ENCODE measurements around the gene TMOD1. TPM values are rescaled to one million over a fixed set of nuclear protein-coding genes. Genes with fewer than 3 reads are reported as not detected.

The TMOD1 gene
- total RNA-seq, 1 experiment from 2014 or later: 0.14 TPM

GRCh38 chr9:97553141-97553540 lies 51.7 kb downstream of the TMOD1 start:
- intact Hi-C loops (cut with micrococcal nuclease; ENCODE audit: unreplicated experiment): no loop called here
- DNase-seq: no peak
- Mint-ChIP-seq H3K27me3 (ENCODE audit: unreplicated experiment) (peaks cover 53% of the 10 kb centered on the region), H3K4me1 (ENCODE audit: low read depth, unreplicated experiment) (no peaks in the 10 kb centered on the region), H3K9me3 (ENCODE audit: low read depth, unreplicated experiment) (no peaks in the 10 kb centered on the region), H3K4me3 (ENCODE audit: low read depth, unreplicated experiment) (no peak overlapping the region), H3K27ac (ENCODE audit: unreplicated experiment) (no peak overlapping the region), H3K36me3 (ENCODE audit: insufficient read depth, unreplicated experiment) (peaks cover 6% of the 10 kb centered on the region)
- TF ChIP-seq CTCF (IDR thresholded peaks at IDR 0.05; ENCODE audit: unreplicated experiment): no peak
- CTCF ChIA-PET: no interaction called here
- BruUV-seq (replicated peaks): no TSS peak

GRCh38 chr9:97553841-97554240 lies 52.4 kb downstream of the TMOD1 start:
- Mint-ChIP-seq H3K4me3 (ENCODE audit: low read depth, unreplicated experiment) (no peak overlapping the region), H3K36me3 (ENCODE audit: insufficient read depth, unreplicated experiment) (peaks cover 6% of the 10 kb centered on the region), H3K27me3 (ENCODE audit: unreplicated experiment) (peaks cover 53% of the 10 kb centered on the region), H3K4me1 (ENCODE audit: low read depth, unreplicated experiment) (no peaks in the 10 kb centered on the region), H3K9me3 (ENCODE audit: low read depth, unreplicated experiment) (no peaks in the 10 kb centered on the region), H3K27ac (ENCODE audit: unreplicated experiment) (no peak overlapping the region)
- TF ChIP-seq CTCF (IDR thresholded peaks at IDR 0.05; ENCODE audit: unreplicated experiment): no peak
- DNase-seq: no peak
- BruUV-seq (replicated peaks): no TSS peak
- CTCF ChIA-PET: no interaction called here
- intact Hi-C loops (cut with micrococcal nuclease; ENCODE audit: unreplicated experiment): no loop called here

GRCh38 chr9:97554566-97555075 lies 53.2 kb downstream of the TMOD1 start:
- no TSS peak for BruUV-seq (replicated peaks)
- no peak for DNase-seq
- no peak overlapping the region for H3K4me3 Mint-ChIP-seq (ENCODE audit: low read depth, unreplicated experiment)
- H3K9me3 Mint-ChIP-seq (ENCODE audit: low read depth, unreplicated experiment): no peaks in the 10 kb centered on the region
- H3K27me3 Mint-ChIP-seq (ENCODE audit: unreplicated experiment): peaks cover 53% of the 10 kb centered on the region
- H3K36me3 Mint-ChIP-seq (ENCODE audit: insufficient read depth, unreplicated experiment): peaks cover 6% of the 10 kb centered on the region
- intact Hi-C loops (cut with micrococcal nuclease; ENCODE audit: unreplicated experiment): no loop called here
- TF ChIP-seq CTCF (IDR thresholded peaks at IDR 0.05; ENCODE audit: unreplicated experiment): no peak
- no peak overlapping the region for H3K27ac Mint-ChIP-seq (ENCODE audit: unreplicated experiment)
- no peaks in the 10 kb centered on the region for H3K4me1 Mint-ChIP-seq (ENCODE audit: low read depth, unreplicated experiment)
- CTCF ChIA-PET: no interaction called here

GRCh38 chr9:97555164-97555563 lies 53.7 kb downstream of the TMOD1 start:
- no TSS peak for BruUV-seq (replicated peaks)
- CTCF ChIA-PET: no interaction called here
- H3K27ac Mint-ChIP-seq (ENCODE audit: unreplicated experiment): no peak overlapping the region
- no peak for DNase-seq
- no peaks in the 10 kb centered on the region for H3K9me3 Mint-ChIP-seq (ENCODE audit: low read depth, unreplicated experiment)
- no peak overlapping the region for H3K4me3 Mint-ChIP-seq (ENCODE audit: low read depth, unreplicated experiment)
- H3K36me3 Mint-ChIP-seq (ENCODE audit: insufficient read depth, unreplicated experiment): peaks cover 6% of the 10 kb centered on the region
- intact Hi-C loops (cut with micrococcal nuclease; ENCODE audit: unreplicated experiment): no loop called here
- no peaks in the 10 kb centered on the region for H3K4me1 Mint-ChIP-seq (ENCODE audit: low read depth, unreplicated experiment)
- peaks cover 53% of the 10 kb centered on the region for H3K27me3 Mint-ChIP-seq (ENCODE audit: unreplicated experiment)
- no peak for TF ChIP-seq CTCF (IDR thresholded peaks at IDR 0.05; ENCODE audit: unreplicated experiment)
